Measurements from ENCODE around the gene PDZD2. TPM values are rescaled to one million over a fixed set of nuclear protein-coding genes. Genes with fewer than 3 reads are reported as not detected.

The PDZD2 gene
- total and polyA plus RNA-seq, 2 experiments from 2014 or later = 8.3 to 16.9 TPM

GRCh38 chr5:32126691-32127090 lies 487.8 kb downstream of the PDZD2 start:
- H2AFZ ChIP-seq = no peak overlapping the region
- peaks cover 83% of the 10 kb centered on the region for H3K79me2 ChIP-seq (replicated peaks; ENCODE audit: insufficient read depth)
- Mint-ChIP-seq H3K27me3 (ENCODE audit: insufficient read depth, low read depth, poor library complexity) (no peaks in the 10 kb centered on the region), H3K27ac (no peak overlapping the region), H3K4me1 (peaks cover 22% of the 10 kb centered on the region), H3K4me3 (no peak overlapping the region), H3K36me3 (ENCODE audit: low read depth) (peaks cover 20% of the 10 kb centered on the region; the same call in 2 of the 3 replicates), H3K9me3 (no peaks in the 10 kb centered on the region)
- H3K27me3 ChIP-seq (ENCODE audit: insufficient read depth) = no peaks in the 10 kb centered on the region
- peaks cover 6% of the 10 kb centered on the region; the same call in 1 of the 2 replicates for H3K36me3 ChIP-seq (ENCODE audit: insufficient read depth)
- ATAC-seq = no peak
- H3K27ac ChIP-seq (ENCODE audit: low read depth) = no peak overlapping the region
- H3F3A ChIP-seq (replicated peaks; ENCODE audit: low read depth) = no peaks in the 10 kb centered on the region
- no peaks in the 10 kb centered on the region for H3K4me1 ChIP-seq (ENCODE audit: insufficient read depth)
- no peak overlapping the region for H3K4me2 ChIP-seq
- H3K4me3 ChIP-seq = no peak overlapping the region
- no peaks in the 10 kb centered on the region for H3K9me2 ChIP-seq (ENCODE audit: insufficient read depth)
- TF ChIP-seq NANOG (IDR thresholded peaks at IDR 0.05; ENCODE audit: borderline replicate concordance) = no peak
- TF ChIP-seq, protein P1, sequence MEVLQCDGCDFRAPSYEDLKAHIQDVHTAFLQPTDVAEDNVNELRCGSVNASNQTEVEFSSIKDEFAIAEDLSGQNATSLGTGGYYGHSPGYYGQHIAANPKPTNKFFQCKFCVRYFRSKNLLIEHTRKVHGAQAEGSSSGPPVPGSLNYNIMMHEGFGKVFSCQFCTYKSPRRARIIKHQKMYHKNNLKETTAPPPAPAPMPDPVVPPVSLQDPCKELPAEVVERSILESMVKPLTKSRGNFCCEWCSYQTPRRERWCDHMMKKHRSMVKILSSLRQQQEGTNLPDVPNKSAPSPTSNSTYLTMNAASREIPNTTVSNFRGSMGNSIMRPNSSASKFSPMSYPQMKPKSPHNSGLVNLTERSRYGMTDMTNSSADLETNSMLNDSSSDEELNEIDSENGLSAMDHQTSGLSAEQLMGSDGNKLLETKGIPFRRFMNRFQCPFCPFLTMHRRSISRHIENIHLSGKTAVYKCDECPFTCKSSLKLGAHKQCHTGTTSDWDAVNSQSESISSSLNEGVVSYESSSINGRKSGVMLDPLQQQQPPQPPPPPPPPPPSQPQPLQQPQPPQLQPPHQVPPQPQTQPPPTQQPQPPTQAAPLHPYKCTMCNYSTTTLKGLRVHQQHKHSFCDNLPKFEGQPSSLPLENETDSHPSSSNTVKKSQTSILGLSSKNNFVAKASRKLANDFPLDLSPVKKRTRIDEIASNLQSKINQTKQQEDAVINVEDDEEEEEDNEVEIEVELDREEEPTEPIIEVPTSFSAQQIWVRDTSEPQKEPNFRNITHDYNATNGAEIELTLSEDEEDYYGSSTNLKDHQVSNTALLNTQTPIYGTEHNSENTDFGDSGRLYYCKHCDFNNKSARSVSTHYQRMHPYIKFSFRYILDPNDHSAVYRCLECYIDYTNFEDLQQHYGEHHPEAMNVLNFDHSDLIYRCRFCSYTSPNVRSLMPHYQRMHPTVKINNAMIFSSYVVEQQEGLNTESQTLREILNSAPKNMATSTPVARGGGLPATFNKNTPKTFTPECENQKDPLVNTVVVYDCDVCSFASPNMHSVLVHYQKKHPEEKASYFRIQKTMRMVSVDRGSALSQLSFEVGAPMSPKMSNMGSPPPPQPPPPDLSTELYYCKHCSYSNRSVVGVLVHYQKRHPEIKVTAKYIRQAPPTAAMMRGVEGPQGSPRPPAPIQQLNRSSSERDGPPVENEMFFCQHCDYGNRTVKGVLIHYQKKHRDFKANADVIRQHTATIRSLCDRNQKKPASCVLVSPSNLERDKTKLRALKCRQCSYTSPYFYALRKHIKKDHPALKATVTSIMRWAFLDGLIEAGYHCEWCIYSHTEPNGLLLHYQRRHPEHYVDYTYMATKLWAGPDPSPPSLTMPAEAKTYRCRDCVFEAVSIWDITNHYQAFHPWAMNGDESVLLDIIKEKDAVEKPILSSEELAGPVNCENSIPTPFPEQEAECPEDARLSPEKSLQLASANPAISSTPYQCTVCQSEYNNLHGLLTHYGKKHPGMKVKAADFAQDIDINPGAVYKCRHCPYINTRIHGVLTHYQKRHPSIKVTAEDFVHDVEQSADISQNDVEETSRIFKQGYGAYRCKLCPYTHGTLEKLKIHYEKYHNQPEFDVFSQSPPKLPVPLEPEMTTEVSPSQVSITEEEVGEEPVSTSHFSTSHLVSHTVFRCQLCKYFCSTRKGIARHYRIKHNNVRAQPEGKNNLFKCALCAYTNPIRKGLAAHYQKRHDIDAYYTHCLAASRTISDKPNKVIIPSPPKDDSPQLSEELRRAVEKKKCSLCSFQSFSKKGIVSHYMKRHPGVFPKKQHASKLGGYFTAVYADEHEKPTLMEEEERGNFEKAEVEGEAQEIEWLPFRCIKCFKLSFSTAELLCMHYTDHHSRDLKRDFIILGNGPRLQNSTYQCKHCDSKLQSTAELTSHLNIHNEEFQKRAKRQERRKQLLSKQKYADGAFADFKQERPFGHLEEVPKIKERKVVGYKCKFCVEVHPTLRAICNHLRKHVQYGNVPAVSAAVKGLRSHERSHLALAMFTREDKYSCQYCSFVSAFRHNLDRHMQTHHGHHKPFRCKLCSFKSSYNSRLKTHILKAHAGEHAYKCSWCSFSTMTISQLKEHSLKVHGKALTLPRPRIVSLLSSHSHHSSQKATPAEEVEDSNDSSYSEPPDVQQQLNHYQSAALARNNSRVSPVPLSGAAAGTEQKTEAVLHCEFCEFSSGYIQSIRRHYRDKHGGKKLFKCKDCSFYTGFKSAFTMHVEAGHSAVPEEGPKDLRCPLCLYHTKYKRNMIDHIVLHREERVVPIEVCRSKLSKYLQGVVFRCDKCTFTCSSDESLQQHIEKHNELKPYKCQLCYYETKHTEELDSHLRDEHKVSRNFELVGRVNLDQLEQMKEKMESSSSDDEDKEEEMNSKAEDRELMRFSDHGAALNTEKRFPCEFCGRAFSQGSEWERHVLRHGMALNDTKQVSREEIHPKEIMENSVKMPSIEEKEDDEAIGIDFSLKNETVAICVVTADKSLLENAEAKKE (CRISPR knock-in tag; IDR thresholded peaks at IDR 0.05) = no peak
- no peak for TF ChIP-seq STAT1 (IDR thresholded peaks at IDR 0.05; ENCODE audit: unreplicated experiment)
- no peak for TF ChIP-seq CREB1 (CRISPR knock-in tag; IDR thresholded peaks at IDR 0.05; ENCODE audit: low read depth)
- no peak for TF ChIP-seq EZH2 (IDR thresholded peaks at IDR 0.05; ENCODE audit: low read depth, unreplicated experiment)
- TF ChIP-seq, protein P2, sequence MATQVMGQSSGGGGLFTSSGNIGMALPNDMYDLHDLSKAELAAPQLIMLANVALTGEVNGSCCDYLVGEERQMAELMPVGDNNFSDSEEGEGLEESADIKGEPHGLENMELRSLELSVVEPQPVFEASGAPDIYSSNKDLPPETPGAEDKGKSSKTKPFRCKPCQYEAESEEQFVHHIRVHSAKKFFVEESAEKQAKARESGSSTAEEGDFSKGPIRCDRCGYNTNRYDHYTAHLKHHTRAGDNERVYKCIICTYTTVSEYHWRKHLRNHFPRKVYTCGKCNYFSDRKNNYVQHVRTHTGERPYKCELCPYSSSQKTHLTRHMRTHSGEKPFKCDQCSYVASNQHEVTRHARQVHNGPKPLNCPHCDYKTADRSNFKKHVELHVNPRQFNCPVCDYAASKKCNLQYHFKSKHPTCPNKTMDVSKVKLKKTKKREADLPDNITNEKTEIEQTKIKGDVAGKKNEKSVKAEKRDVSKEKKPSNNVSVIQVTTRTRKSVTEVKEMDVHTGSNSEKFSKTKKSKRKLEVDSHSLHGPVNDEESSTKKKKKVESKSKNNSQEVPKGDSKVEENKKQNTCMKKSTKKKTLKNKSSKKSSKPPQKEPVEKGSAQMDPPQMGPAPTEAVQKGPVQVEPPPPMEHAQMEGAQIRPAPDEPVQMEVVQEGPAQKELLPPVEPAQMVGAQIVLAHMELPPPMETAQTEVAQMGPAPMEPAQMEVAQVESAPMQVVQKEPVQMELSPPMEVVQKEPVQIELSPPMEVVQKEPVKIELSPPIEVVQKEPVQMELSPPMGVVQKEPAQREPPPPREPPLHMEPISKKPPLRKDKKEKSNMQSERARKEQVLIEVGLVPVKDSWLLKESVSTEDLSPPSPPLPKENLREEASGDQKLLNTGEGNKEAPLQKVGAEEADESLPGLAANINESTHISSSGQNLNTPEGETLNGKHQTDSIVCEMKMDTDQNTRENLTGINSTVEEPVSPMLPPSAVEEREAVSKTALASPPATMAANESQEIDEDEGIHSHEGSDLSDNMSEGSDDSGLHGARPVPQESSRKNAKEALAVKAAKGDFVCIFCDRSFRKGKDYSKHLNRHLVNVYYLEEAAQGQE (IDR thresholded peaks at IDR 0.05; ENCODE audit: unreplicated experiment) = no peak
- H4K20me1 ChIP-seq (replicated peaks; ENCODE audit: insufficient read depth) = peaks cover 12% of the 10 kb centered on the region
- DNase-seq (ENCODE audit: low spot score) = no peak

All from GM23338 (cell line).